Stimulated activated CD4-positive, alpha-beta T cell treated with anti-CD3 and anti-CD28 coated beads, Interleukin-2, amount 100 ng/mL, for 24 hours (primary cell): ENCODE measurements around the gene RNF212.

Experiments
- DNase-seq, 2 donors: peaks; one replicate each; pipeline ENCODE4 v3.0.0-alpha.2; 2020

Gene RNF212

GRCh38 chr4:1112821-1113182 is 562 bp downstream of the RNF212 start:
- DNase-seq = no peak

GRCh38 chr4:1112174-1112820 is 1.1 kb downstream of the RNF212 start:
- DNase-seq = no peak

- no peak for DNase-seq
Measured at GRCh38 chr4:1111259-1111809, 2.0 kb downstream of the RNF212 start.

- no peak for DNase-seq
Measured at GRCh38 chr4:1109898-1110506, 3.4 kb downstream of the RNF212 start.

GRCh38 chr4:1109333-1109732 is 4.0 kb downstream of the RNF212 start:
- no peak for DNase-seq

- DNase-seq = no peak
Measured at GRCh38 chr4:1105662-1106061, 7.7 kb downstream of the RNF212 start.

GRCh38 chr4:1105067-1105466 is 8.3 kb downstream of the RNF212 start:
- DNase-seq = no peak

- no peak for DNase-seq
Measured at GRCh38 chr4:1104647-1105046, 8.7 kb downstream of the RNF212 start.

- no peak for DNase-seq
Measured at GRCh38 chr4:1099684-1100335, 13.6 kb downstream of the RNF212 start.

GRCh38 chr4:1099270-1099669 is 14.1 kb downstream of the RNF212 start:
- DNase-seq = no peak

GRCh38 chr4:1098311-1098925 is 14.9 kb downstream of the RNF212 start:
- DNase-seq = no peak

GRCh38 chr4:1097553-1097952 is 15.8 kb downstream of the RNF212 start:
- DNase-seq = no peak

GRCh38 chr4:1096841-1097240 is 16.5 kb downstream of the RNF212 start:
- no peak for DNase-seq

GRCh38 chr4:1094336-1094690 is 19.1 kb downstream of the RNF212 start:
- DNase-seq = no peak

GRCh38 chr4:1093391-1094335 is 19.7 kb downstream of the RNF212 start:
- DNase-seq = no peak

- DNase-seq = no peak
Measured at GRCh38 chr4:1092983-1093361, 20.4 kb downstream of the RNF212 start.

- no peak for DNase-seq
Measured at GRCh38 chr4:1092026-1092982, 21.1 kb downstream of the RNF212 start.

GRCh38 chr4:1091561-1091995 is 21.8 kb downstream of the RNF212 start:
- DNase-seq = no peak

GRCh38 chr4:1090465-1091440 is 22.6 kb downstream of the RNF212 start:
- DNase-seq = no peak

- DNase-seq = no peak
Measured at GRCh38 chr4:1090036-1090435, 23.3 kb downstream of the RNF212 start.
